H1 (cell line): ENCODE results near the gene RPS27A. TPM values are rescaled to one million over a fixed set of nuclear protein-coding genes. Genes with fewer than 3 reads are reported as not detected.

ENCODE experiments used
- CTCF ChIA-PET: fragments of 300-600 bp; sonication (Branson Sonifier 250); formaldehyde crosslinking; loops from one replicate; lab custom pipeline; 2021; ENCODE audit not compliant: partially characterized antibody; lab: Charles Lee
- POLR2A ChIA-PET: fragments of 300-600 bp; sonication (Branson Sonifier 250); formaldehyde crosslinking; loops from one replicate; lab custom pipeline; 2021; ENCODE audit warnings: inconsistent platforms; ENCODE audit not compliant: partially characterized antibody; lab: Charles Lee
- DNase-seq, 2 experiments: peaks; one replicate each; pipeline versions ENCODE4 v3.0.0 to v3.0.0-alpha.2; 2010 to 2022; ENCODE audit warnings: low spot score in 2 of 2, low read depth in 1 of 2, mixed read lengths in 1 of 2
- FAIRE-seq: peaks from 2 replicates; lab custom pipeline; 2011; peaks lifted over from hg19 to GRCh38; lab: Jason Lieb, UNC
- H2AFZ ChIP-seq: 2 replicates; pipeline ENCODE4 v1.8.1; 2012; ENCODE audit warnings: low read length, inconsistent platforms
- H2AK5ac ChIP-seq: 2 replicates; pipeline ENCODE4 v1.6.1; 2013; ENCODE audit warnings: low read depth, low read length
- H2BK120ac ChIP-seq: replicated peaks from 2 replicates; pipeline ENCODE3; 2013; ENCODE audit warnings: low read depth, low read length, inconsistent platforms
- H2BK12ac ChIP-seq: 2 replicates; pipeline ENCODE4 v1.6.1; 2013; ENCODE audit warnings: low read depth, low read length
- H2BK15ac ChIP-seq: 2 replicates; pipeline ENCODE4 v1.6.1; 2013; ENCODE audit warnings: low read length
- H2BK20ac ChIP-seq: 2 replicates; pipeline ENCODE4 v1.6.1; 2013; ENCODE audit warnings: low read length
- H2BK5ac ChIP-seq: 2 replicates; pipeline ENCODE4 v1.6.1; 2013; ENCODE audit warnings: low read depth, low read length
- H3K14ac ChIP-seq: 2 replicates; pipeline ENCODE4 v1.6.1; 2013; ENCODE audit warnings: inconsistent platforms; ENCODE audit not compliant: insufficient read length
- H3K18ac ChIP-seq: 2 replicates; pipeline ENCODE4 v1.6.1; 2013; ENCODE audit warnings: low read length; ENCODE audit errors: extremely low read depth
- H3K23ac ChIP-seq: 2 replicates; pipeline ENCODE4 v1.6.1; 2013; ENCODE audit warnings: inconsistent platforms; ENCODE audit not compliant: insufficient read length
- H3K23me2 ChIP-seq: 2 replicates; pipeline ENCODE4 v1.6.1; 2013; ENCODE audit warnings: low read depth, low read length
- H3K27ac ChIP-seq: 2 replicates; pipeline ENCODE4 v1.6.1; 2011; ENCODE audit warnings: low read depth, low read length, inconsistent platforms
- H3K27me3 ChIP-seq, 4 experiments: replicated peaks in 1 of 4; 1 replicate in 1 of 4; 2 replicates in 3 of 4; pipeline versions ENCODE4 v1.6.1 to v1.8.1; 2011 to 2013; ENCODE audit warnings: low read length in 3 of 4, mild to moderate bottlenecking in 3 of 4, inconsistent platforms in 2 of 4, mixed read lengths in 2 of 4, moderate library complexity in 1 of 4; ENCODE audit not compliant: control insufficient read depth in 3 of 4, insufficient read depth in 3 of 4; ENCODE audit errors: extremely low read depth in 1 of 4
- H3K36me3 ChIP-seq, 4 experiments: 2 replicates each; pipeline versions ENCODE4 v1.6.1 to v1.8.1; 2011 to 2013; ENCODE audit warnings: mild to moderate bottlenecking in 4 of 4, low read length in 3 of 4, moderate library complexity in 2 of 4, control low read depth in 1 of 4, inconsistent platforms in 1 of 4; ENCODE audit not compliant: insufficient read depth in 4 of 4, control insufficient read depth in 2 of 4
- H3K4ac ChIP-seq: replicated peaks from 2 replicates; pipeline ENCODE3; 2013; ENCODE audit warnings: low read length, low read depth, mixed read lengths, inconsistent platforms; ENCODE audit not compliant: insufficient read length
- H3K4me1 ChIP-seq, 4 experiments: replicated peaks in 1 of 4; 1 replicate in 1 of 4; 2 replicates in 3 of 4; pipeline versions ENCODE4 v1.6.1 to v1.8.1; 2011 to 2013; ENCODE audit warnings: low read length in 3 of 4, inconsistent platforms in 2 of 4, mixed read lengths in 1 of 4; ENCODE audit not compliant: insufficient read depth in 4 of 4, control insufficient read depth in 3 of 4
- H3K4me2 ChIP-seq, 2 experiments: 2 replicates each; pipeline versions ENCODE4 v1.6.1 to v1.8.1; 2011 to 2013; ENCODE audit warnings: low read depth in 2 of 2, low read length in 2 of 2, control low read depth in 1 of 2, inconsistent platforms in 1 of 2, mild to moderate bottlenecking in 1 of 2; ENCODE audit not compliant: insufficient read depth in 1 of 2
- H3K4me3 ChIP-seq, 4 experiments: fragments of 200-600, 300-600 bp in 1 of 4; sonication (generic), shearing (Covaris generic), sonication (Bioruptor Twin) in 1 of 4; 2 replicates each; pipeline versions ENCODE4 v1.5.1 to v1.8.1; 2011 to 2016; ENCODE audit warnings: low read length in 4 of 4, low read depth in 3 of 4, control low read depth in 2 of 4, inconsistent platforms in 2 of 4, mild to moderate bottlenecking in 2 of 4, mixed read lengths in 1 of 4, moderate library complexity in 1 of 4; ENCODE audit not compliant: insufficient read depth in 2 of 4; ENCODE audit errors: extremely low read depth in 1 of 4
- H3K56ac ChIP-seq: replicated peaks from 2 replicates; pipeline ENCODE3; 2013; ENCODE audit warnings: low read depth, mild to moderate bottlenecking, mixed read lengths, low read length, inconsistent platforms; ENCODE audit not compliant: insufficient read length
- H3K79me1 ChIP-seq: 2 replicates; pipeline ENCODE4 v1.6.1; 2013; ENCODE audit warnings: low read depth, low read length, control low read depth
- H3K79me2 ChIP-seq, 2 experiments: 2 replicates each; pipeline versions ENCODE4 v1.6.1 to v1.8.1; 2012 to 2013; ENCODE audit warnings: low read length in 2 of 2, mild to moderate bottlenecking in 2 of 2, inconsistent platforms in 1 of 2; ENCODE audit not compliant: insufficient read depth in 2 of 2, control insufficient read depth in 1 of 2
- H3K9ac ChIP-seq, 4 experiments: replicated peaks in 1 of 4; 1 replicate in 1 of 4; 2 replicates in 3 of 4; pipeline versions ENCODE4 v1.6.1 to v1.8.1; 2011 to 2013; ENCODE audit warnings: low read depth in 3 of 4, low read length in 3 of 4, control low read depth in 2 of 4, mild to moderate bottlenecking in 2 of 4, moderate library complexity in 2 of 4, inconsistent platforms in 1 of 4; ENCODE audit errors: extremely low read depth in 1 of 4
- H3K9me3 ChIP-seq, 2 experiments: 2 replicates each; pipeline versions ENCODE4 v1.6.1 to v1.8.1; 2012 to 2013; ENCODE audit warnings: mild to moderate bottlenecking in 2 of 2, moderate library complexity in 2 of 2, control low read depth in 1 of 2, inconsistent platforms in 1 of 2, low read depth in 1 of 2, low read length in 1 of 2, mixed read lengths in 1 of 2; ENCODE audit not compliant: insufficient read depth in 2 of 2
- H4K20me1 ChIP-seq, 2 experiments: replicated peaks in 1 of 2; 2 replicates each; pipeline versions ENCODE3 to v1.8.1; 2011 to 2013; ENCODE audit warnings: inconsistent platforms in 2 of 2, low read length in 2 of 2, mild to moderate bottlenecking in 1 of 2; ENCODE audit not compliant: insufficient read depth in 2 of 2, control insufficient read depth in 1 of 2
- H4K5ac ChIP-seq: 2 replicates; pipeline ENCODE4 v1.6.1; 2013; ENCODE audit warnings: low read length, low read depth, mixed read lengths, inconsistent platforms; ENCODE audit not compliant: insufficient read length
- H4K8ac ChIP-seq: 2 replicates; pipeline ENCODE4 v1.8.0; 2013; ENCODE audit warnings: mild to moderate bottlenecking, moderate library complexity, low read length, inconsistent platforms; ENCODE audit not compliant: insufficient read depth; ENCODE audit errors: extremely low read depth
- H4K91ac ChIP-seq: replicated peaks from 2 replicates; pipeline ENCODE3; 2013; ENCODE audit warnings: low read length, mixed read lengths, inconsistent platforms; ENCODE audit not compliant: insufficient read length
- ASH2L ChIP-seq: fragments of 200-600, 300-600 bp; sonication (generic); IDR thresholded peaks from one replicate; pipeline ENCODE4 v1.7.1; 2017; ENCODE audit warnings: low read length
- KDM1A ChIP-seq: fragments of 200-600, 300-600 bp; sonication (generic); IDR thresholded peaks from 2 replicates; pipeline ENCODE4 v1.7.1; 2016; ENCODE audit warnings: mild to moderate bottlenecking, low read length, borderline replicate concordance
- SP1 ChIP-seq: IDR thresholded peaks from 2 replicates; pipeline ENCODE4 v1.6.1; 2011; ENCODE audit warnings: low read depth, low read length
- WGBS, 2 experiments: shearing (Covaris generic) in 1 of 2; methylation state at CpG; one replicate each; pipeline versions ENCODE4 v1.1.6 to v1.1.7; 2013 to 2015; ENCODE audit warnings: low lambda C conversion rate in 2 of 2, mixed read lengths in 2 of 2, inconsistent platforms in 1 of 2, low coverage in 1 of 2, missing lambda C conversion rate in 1 of 2; ENCODE audit not compliant: insufficient replicate concordance in 2 of 2, insufficient coverage in 1 of 2, insufficient read length in 1 of 2; ENCODE audit errors: extremely low coverage in 1 of 2, missing lambda C conversion rate in 1 of 2; 5-methylcytosine and 5-hydroxymethylcytosine counted together
- polyA plus RNA-seq, 7 experiments: library from polyadenylated mRNA; depleted of rRNA in 3 of 7; stranded (reverse) in 5 of 7; unstranded in 2 of 7; fragments of >200 nt in 5 of 7; fragments of 200-250 nt in 2 of 7; gene quantifications; 1 replicate in 5 of 7; 2 replicates in 1 of 7; 4 replicates in 1 of 7; pipeline versions ENCODE4 v1.2.1 to v1.2.3, GENCODE V29; 2011 to 2013; ENCODE audit warnings: missing spikeins in 2 of 7, mixed read lengths in 2 of 7
- total RNA-seq: library from RNA; stranded (reverse); fragmentation: NEBNext Ultra II Directional; extraction: Animal tissue kit (Norgen Biotek cat#: 25700); gene quantifications from 2 replicates; pipeline ENCODE4 v1.2.1, GENCODE V29; 2021

The RPS27A gene
- total and polyA plus RNA-seq, 2 of the 8 experiments (the other 6 are each of a cell fraction or from before 2014, with no cell fraction given) = 1,431 to 1,682 TPM

GRCh38 chr2:55204950-55205349 lies 27.5 kb upstream of the RPS27A start:
- no peaks in the 10 kb centered on the region for H3K79me2 ChIP-seq
- no peak overlapping the region for H2BK20ac ChIP-seq
- H2BK5ac ChIP-seq = no peak overlapping the region
- peaks cover 0 to 5% (median 0%) of the 10 kb centered on the region in 4 experiments; a peak in 1 of 8 replicates for H3K36me3 ChIP-seq
- CTCF ChIA-PET = no interaction called here
- H2AFZ ChIP-seq = no peak overlapping the region
- H2BK12ac ChIP-seq = no peak overlapping the region
- no peak overlapping the region for H3K23ac ChIP-seq
- H3K4me3 ChIP-seq = no peak overlapping the region
- no peak overlapping the region for H3K56ac ChIP-seq
- H3K4me1 ChIP-seq = no peaks in the 10 kb centered on the region
- H4K20me1 ChIP-seq = no peaks in the 10 kb centered on the region
- H4K8ac ChIP-seq = no peak overlapping the region
- no peak overlapping the region for H2BK15ac ChIP-seq
- no peak overlapping the region for H4K91ac ChIP-seq
- no peak overlapping the region for H4K5ac ChIP-seq
- H3K9me3 ChIP-seq = no peaks in the 10 kb centered on the region; a peak in 1 of 4 replicates
- H3K18ac ChIP-seq = no peak overlapping the region
- H3K27ac ChIP-seq = no peak overlapping the region
- H3K9ac ChIP-seq = no peak overlapping the region
- no peak overlapping the region for H3K4me2 ChIP-seq
- H3K4ac ChIP-seq = no peak overlapping the region
- FAIRE-seq (no peak), DNase-seq (no peak)
- no peak overlapping the region for H3K14ac ChIP-seq
- H3K27me3 ChIP-seq = no peaks in the 10 kb centered on the region
- 96% methylated on average over 2 of the region's 2 CpGs; no CpG with 5 or more reads in 1 of the 2 experiments for WGBS, 2 experiments
- H2BK120ac ChIP-seq = no peak overlapping the region
- H3K79me1 ChIP-seq = no peaks in the 10 kb centered on the region
- POLR2A ChIA-PET = no interaction called here
- no peak overlapping the region for H2AK5ac ChIP-seq
- H3K23me2 ChIP-seq = no peaks in the 10 kb centered on the region
- no peak for TF ChIP-seq ASH2L
- no peak for TF ChIP-seq SP1
- TF ChIP-seq KDM1A = no peak
